Measurements from ENCODE around the gene TXN.
"Not testable (repeated sequence)": the region's sequence is repeated elsewhere in the genome, so short reads cannot be mapped to it uniquely, and the experiment has no call there.

The TXN gene

DNA sequence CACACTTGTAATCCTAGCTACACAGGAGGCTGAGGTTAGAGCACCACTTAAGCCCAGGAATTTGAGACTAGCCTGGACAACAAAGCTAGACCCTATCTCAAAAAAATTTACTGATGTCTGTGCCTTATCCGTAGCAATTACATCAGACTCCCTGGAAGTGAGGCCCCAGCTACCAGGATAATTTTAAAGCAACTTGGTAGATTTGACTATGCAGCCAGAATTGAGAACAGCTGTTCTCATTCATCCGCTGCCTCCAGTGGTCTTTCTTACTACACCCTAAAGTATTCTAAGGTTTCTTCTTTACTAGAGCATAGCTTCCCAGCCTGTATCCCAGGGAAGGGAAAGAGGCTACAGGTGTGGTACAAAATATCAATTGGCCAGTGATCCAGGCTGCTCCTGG is 28.0 kb downstream of the TXN start:
- H3K4me1 ChIP-seq (ENCODE audit: control insufficient read depth, insufficient read depth, low read length): no peaks in the 10 kb centered on the region
- no peak overlapping the region for H3K9ac ChIP-seq (ENCODE audit: low read length)
- H3K36me3 ChIP-seq (ENCODE audit: control insufficient read depth, insufficient read depth, low read length): no peaks in the 10 kb centered on the region
- no peaks in the 10 kb centered on the region for H3K27me3 ChIP-seq (ENCODE audit: control insufficient read depth, insufficient read depth, low read length)
- no peak overlapping the region for H3K4me3 ChIP-seq (ENCODE audit: low read length)
- no peaks in the 10 kb centered on the region for H3K9me3 ChIP-seq (ENCODE audit: control insufficient read depth, low read length)

GRCh38 chr9:110224583-110224982 is 31.7 kb downstream of the TXN start:
- Histone ChIP-seq H3K36me3 (ENCODE audit: control insufficient read depth, insufficient read depth, low read length) (no peaks in the 10 kb centered on the region), H3K9me3 (ENCODE audit: control insufficient read depth, low read length) (no peaks in the 10 kb centered on the region), H3K9ac (ENCODE audit: low read length) (no peak overlapping the region), H3K4me3 (ENCODE audit: low read length) (no peak overlapping the region), H3K27me3 (ENCODE audit: control insufficient read depth, insufficient read depth, low read length) (no peaks in the 10 kb centered on the region), H3K4me1 (ENCODE audit: control insufficient read depth, insufficient read depth, low read length) (peaks cover 4% of the 10 kb centered on the region)

- H3K36me3 ChIP-seq (ENCODE audit: control insufficient read depth, insufficient read depth, low read length): no peaks in the 10 kb centered on the region
- H3K9me3 ChIP-seq (ENCODE audit: control insufficient read depth, low read length): no peaks in the 10 kb centered on the region
- no peaks in the 10 kb centered on the region for H3K27me3 ChIP-seq (ENCODE audit: control insufficient read depth, insufficient read depth, low read length)
- H3K9ac ChIP-seq (ENCODE audit: low read length): no peak overlapping the region
- no peak overlapping the region for H3K4me3 ChIP-seq (ENCODE audit: low read length)
- peaks cover 4% of the 10 kb centered on the region for H3K4me1 ChIP-seq (ENCODE audit: control insufficient read depth, insufficient read depth, low read length)
Measured at GRCh38 chr9:110220809-110221208, 35.5 kb downstream of the TXN start.

DNA sequence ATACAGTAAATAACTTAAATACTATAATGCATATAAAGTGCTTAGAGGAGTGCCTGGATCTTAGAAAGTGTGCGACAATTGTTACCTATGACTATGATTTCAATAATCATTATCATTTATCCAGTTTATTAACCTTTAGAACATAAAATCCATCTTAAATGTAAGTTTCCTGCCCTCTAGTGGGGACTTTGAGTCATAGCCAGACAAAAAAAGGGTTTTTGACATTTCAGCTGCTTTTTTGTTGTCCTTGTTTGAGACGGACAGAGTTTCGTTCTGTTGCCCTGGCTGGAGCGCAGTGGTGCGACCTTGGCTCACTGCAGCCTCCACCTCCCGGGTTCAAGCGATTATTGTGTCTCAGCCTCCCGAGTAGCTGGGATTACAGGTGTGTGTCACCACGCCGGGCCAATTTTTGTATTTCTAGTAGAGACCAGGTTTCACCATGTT is 38.6 kb downstream of the TXN start:
- Histone ChIP-seq H3K9me3 (ENCODE audit: control insufficient read depth, low read length) (no peaks in the 10 kb centered on the region), H3K27me3 (ENCODE audit: control insufficient read depth, insufficient read depth, low read length) (no peaks in the 10 kb centered on the region), H3K36me3 (ENCODE audit: control insufficient read depth, insufficient read depth, low read length) (no peaks in the 10 kb centered on the region), H3K9ac (ENCODE audit: low read length) (no peak overlapping the region), H3K4me3 (ENCODE audit: low read length) (no peak overlapping the region), H3K4me1 (ENCODE audit: control insufficient read depth, insufficient read depth, low read length) (peaks cover 24% of the 10 kb centered on the region)

- Histone ChIP-seq H3K27me3 (ENCODE audit: control insufficient read depth, insufficient read depth, low read length) (no peaks in the 10 kb centered on the region), H3K36me3 (ENCODE audit: control insufficient read depth, insufficient read depth, low read length) (no peaks in the 10 kb centered on the region), H3K4me1 (ENCODE audit: control insufficient read depth, insufficient read depth, low read length) (peaks cover 26% of the 10 kb centered on the region), H3K4me3 (ENCODE audit: low read length) (no peak overlapping the region), H3K9me3 (ENCODE audit: control insufficient read depth, low read length) (no peaks in the 10 kb centered on the region), H3K9ac (ENCODE audit: low read length) (no peak overlapping the region)
Measured at GRCh38 chr9:110214586-110215355, 41.5 kb downstream of the TXN start.

DNA sequence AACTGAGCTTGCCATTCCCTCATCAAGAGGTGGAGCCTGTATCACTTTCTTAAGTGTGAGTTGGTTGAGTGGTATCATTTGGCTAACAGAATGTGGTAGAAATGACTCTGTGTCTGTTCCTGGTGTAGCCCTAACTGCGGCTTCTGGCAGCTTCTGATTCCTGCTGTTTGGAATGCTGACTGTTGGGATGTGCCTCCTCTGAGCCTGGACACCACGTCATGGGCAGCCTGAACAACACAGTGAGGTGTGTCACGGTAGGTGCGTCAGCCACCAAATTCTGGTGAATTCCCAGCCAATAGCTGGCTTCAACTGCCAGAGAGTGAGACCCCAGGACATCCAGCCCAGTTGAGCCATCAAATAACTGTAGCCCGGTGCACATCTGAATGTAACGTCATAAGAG is 42.2 kb downstream of the TXN start:
- Histone ChIP-seq H3K36me3 (ENCODE audit: control insufficient read depth, insufficient read depth, low read length) (no peaks in the 10 kb centered on the region), H3K4me3 (ENCODE audit: low read length) (no peak overlapping the region), H3K9me3 (ENCODE audit: control insufficient read depth, low read length) (no peaks in the 10 kb centered on the region), H3K9ac (ENCODE audit: low read length) (no peak overlapping the region), H3K27me3 (ENCODE audit: control insufficient read depth, insufficient read depth, low read length) (no peaks in the 10 kb centered on the region), H3K4me1 (ENCODE audit: control insufficient read depth, insufficient read depth, low read length) (peaks cover 26% of the 10 kb centered on the region)

- H3K4me3 ChIP-seq (ENCODE audit: low read length): no peak overlapping the region
- no peak overlapping the region for H3K9ac ChIP-seq (ENCODE audit: low read length)
- H3K9me3 ChIP-seq (ENCODE audit: control insufficient read depth, low read length): no peaks in the 10 kb centered on the region
- peaks cover 28% of the 10 kb centered on the region for H3K4me1 ChIP-seq (ENCODE audit: control insufficient read depth, insufficient read depth, low read length)
- no peaks in the 10 kb centered on the region for H3K36me3 ChIP-seq (ENCODE audit: control insufficient read depth, insufficient read depth, low read length)
- H3K27me3 ChIP-seq (ENCODE audit: control insufficient read depth, insufficient read depth, low read length): no peaks in the 10 kb centered on the region
Measured at GRCh38 chr9:110213413-110214044, 42.8 kb downstream of the TXN start.

GRCh38 chr9:110208031-110208430 is 48.3 kb downstream of the TXN start, which contains the start of gene C9orf152:
C9orf152 (minus strand) TSS chr9:110208159; CDS start chr9:110207579, 580 bp downstream.
- Histone ChIP-seq H3K9ac (ENCODE audit: low read length) (peak within 1 kb of the TSS; percentile 91), H3K4me3 (ENCODE audit: low read length) (peak within 1 kb of the TSS; percentile 58), H3K9me3 (ENCODE audit: control insufficient read depth, low read length) (no peaks in the 10 kb centered on the region), H3K36me3 (ENCODE audit: control insufficient read depth, insufficient read depth, low read length) (no peaks in the 10 kb centered on the region), H3K27me3 (ENCODE audit: control insufficient read depth, insufficient read depth, low read length) (no peaks in the 10 kb centered on the region), H3K4me1 (ENCODE audit: control insufficient read depth, insufficient read depth, low read length) (peaks cover 35% of the 10 kb centered on the region)

GRCh38 chr9:110207071-110207641 is 49.2 kb downstream of the TXN start:
- Histone ChIP-seq H3K27me3 (ENCODE audit: control insufficient read depth, insufficient read depth, low read length) (no peaks in the 10 kb centered on the region), H3K9ac (ENCODE audit: low read length) (peak overlapping the region; percentile 91), H3K4me3 (ENCODE audit: low read length) (peak overlapping the region; percentile 58), H3K4me1 (ENCODE audit: control insufficient read depth, insufficient read depth, low read length) (peaks cover 34% of the 10 kb centered on the region), H3K9me3 (ENCODE audit: control insufficient read depth, low read length) (no peaks in the 10 kb centered on the region), H3K36me3 (ENCODE audit: control insufficient read depth, insufficient read depth, low read length) (no peaks in the 10 kb centered on the region)

GRCh38 chr9:110206389-110206788 is 49.9 kb downstream of the TXN start:
- Histone ChIP-seq H3K36me3 (ENCODE audit: control insufficient read depth, insufficient read depth, low read length) (no peaks in the 10 kb centered on the region), H3K9ac (ENCODE audit: low read length) (peak overlapping the region; percentile 91), H3K9me3 (ENCODE audit: control insufficient read depth, low read length) (no peaks in the 10 kb centered on the region)

GRCh38 chr9:110205612-110206011 is 50.7 kb downstream of the TXN start:
- not testable (repeated sequence) for H3K27me3 ChIP-seq (ENCODE audit: control insufficient read depth, insufficient read depth, low read length); H3K9me3 ChIP-seq (ENCODE audit: control insufficient read depth, low read length); H3K36me3 ChIP-seq (ENCODE audit: control insufficient read depth, insufficient read depth, low read length)
- Histone ChIP-seq H3K4me3 (ENCODE audit: low read length) (peak overlapping the region; percentile 14), H3K9ac (ENCODE audit: low read length) (peak overlapping the region; percentile 91), H3K4me1 (ENCODE audit: control insufficient read depth, insufficient read depth, low read length) (peaks cover 45% of the 10 kb centered on the region)

More at GRCh38 chr9:110206389-110206788, 49.9 kb downstream of the TXN start:
- Histone ChIP-seq H3K4me3 (ENCODE audit: low read length) (peak overlapping the region; percentile 58), H3K4me1 (ENCODE audit: control insufficient read depth, insufficient read depth, low read length) (peaks cover 38% of the 10 kb centered on the region), H3K27me3 (ENCODE audit: control insufficient read depth, insufficient read depth, low read length) (no peaks in the 10 kb centered on the region)

GRCh38 chr9:110202232-110202631 is 54.1 kb downstream of the TXN start:
- H3K9ac ChIP-seq (ENCODE audit: low read length): no peak overlapping the region
- no peaks in the 10 kb centered on the region for H3K36me3 ChIP-seq (ENCODE audit: control insufficient read depth, insufficient read depth, low read length)
- H3K27me3 ChIP-seq (ENCODE audit: control insufficient read depth, insufficient read depth, low read length): no peaks in the 10 kb centered on the region
- H3K4me1 ChIP-seq (ENCODE audit: control insufficient read depth, insufficient read depth, low read length): peaks cover 69% of the 10 kb centered on the region
- H3K4me3 ChIP-seq (ENCODE audit: low read length): no peak overlapping the region
- H3K9me3 ChIP-seq (ENCODE audit: control insufficient read depth, low read length): no peaks in the 10 kb centered on the region
